ENCODE data around the gene TRPM1.

The TRPM1 gene

GRCh38 chr15:31136607-31137328, 35.2 kb upstream of the TRPM1 start:
- no peak overlapping the region for H3K4me3 ChIP-seq (ENCODE audit: insufficient read depth, low read depth, low read length)
- no peaks in the 10 kb centered on the region for H3K27me3 ChIP-seq (ENCODE audit: control insufficient read depth, insufficient read depth, low read length, poor library complexity, severe bottlenecking)
- H3K36me3 ChIP-seq (ENCODE audit: control insufficient read depth, insufficient read depth, low read length) = no peaks in the 10 kb centered on the region
- H3K4me1 ChIP-seq (ENCODE audit: control insufficient read depth, insufficient read depth, low read length) = no peaks in the 10 kb centered on the region
- no peaks in the 10 kb centered on the region for H3K9me3 ChIP-seq (ENCODE audit: control insufficient read depth, low read length)
- H3K27ac ChIP-seq (ENCODE audit: insufficient read depth, low read depth, low read length, poor library complexity, severe bottlenecking) = no peak overlapping the region
- WGBS, 2 experiments = 60 to 65% methylated on average over 6 of the region's 6 CpGs

GRCh38 chr15:31136016-31136415, 34.5 kb upstream of the TRPM1 start:
- Histone ChIP-seq H3K4me3 (ENCODE audit: insufficient read depth, low read depth, low read length) (no peak overlapping the region), H3K27me3 (ENCODE audit: control insufficient read depth, insufficient read depth, low read length, poor library complexity, severe bottlenecking) (no peaks in the 10 kb centered on the region), H3K36me3 (ENCODE audit: control insufficient read depth, insufficient read depth, low read length) (no peaks in the 10 kb centered on the region), H3K27ac (ENCODE audit: insufficient read depth, low read depth, low read length, poor library complexity, severe bottlenecking) (no peak overlapping the region), H3K4me1 (ENCODE audit: control insufficient read depth, insufficient read depth, low read length) (no peaks in the 10 kb centered on the region), H3K9me3 (ENCODE audit: control insufficient read depth, low read length) (no peaks in the 10 kb centered on the region)
- 78 to 85% methylated on average over 9 of the region's 9 CpGs for WGBS, 2 experiments

GRCh38 chr15:31135523-31135922, 34.0 kb upstream of the TRPM1 start:
- H3K27me3 ChIP-seq (ENCODE audit: control insufficient read depth, insufficient read depth, low read length, poor library complexity, severe bottlenecking) = no peaks in the 10 kb centered on the region
- 96% methylated on average over 6 of the region's 6 CpGs for WGBS, 2 experiments
- no peaks in the 10 kb centered on the region for H3K36me3 ChIP-seq (ENCODE audit: control insufficient read depth, insufficient read depth, low read length)
- H3K27ac ChIP-seq (ENCODE audit: insufficient read depth, low read depth, low read length, poor library complexity, severe bottlenecking) = no peak overlapping the region
- no peaks in the 10 kb centered on the region for H3K9me3 ChIP-seq (ENCODE audit: control insufficient read depth, low read length)
- no peaks in the 10 kb centered on the region for H3K4me1 ChIP-seq (ENCODE audit: control insufficient read depth, insufficient read depth, low read length)
- H3K4me3 ChIP-seq (ENCODE audit: insufficient read depth, low read depth, low read length) = no peak overlapping the region

- no peaks in the 10 kb centered on the region for H3K27me3 ChIP-seq (ENCODE audit: control insufficient read depth, insufficient read depth, low read length, poor library complexity, severe bottlenecking)
- H3K36me3 ChIP-seq (ENCODE audit: control insufficient read depth, insufficient read depth, low read length) = no peaks in the 10 kb centered on the region
- H3K4me1 ChIP-seq (ENCODE audit: control insufficient read depth, insufficient read depth, low read length) = no peaks in the 10 kb centered on the region
- H3K27ac ChIP-seq (ENCODE audit: insufficient read depth, low read depth, low read length, poor library complexity, severe bottlenecking) = no peak overlapping the region
- no peaks in the 10 kb centered on the region for H3K9me3 ChIP-seq (ENCODE audit: control insufficient read depth, low read length)
- no peak overlapping the region for H3K4me3 ChIP-seq (ENCODE audit: insufficient read depth, low read depth, low read length)
- 95 to 97% methylated on average over 5 of the region's 5 CpGs for WGBS, 2 experiments
Measured at GRCh38 chr15:31133890-31134289, 32.4 kb upstream of the TRPM1 start.

- Histone ChIP-seq H3K36me3 (ENCODE audit: control insufficient read depth, insufficient read depth, low read length) (no peaks in the 10 kb centered on the region), H3K27me3 (ENCODE audit: control insufficient read depth, insufficient read depth, low read length, poor library complexity, severe bottlenecking) (no peaks in the 10 kb centered on the region), H3K4me1 (ENCODE audit: control insufficient read depth, insufficient read depth, low read length) (no peaks in the 10 kb centered on the region), H3K9me3 (ENCODE audit: control insufficient read depth, low read length) (no peaks in the 10 kb centered on the region), H3K27ac (ENCODE audit: insufficient read depth, low read depth, low read length, poor library complexity, severe bottlenecking) (no peak overlapping the region), H3K4me3 (ENCODE audit: insufficient read depth, low read depth, low read length) (no peak overlapping the region)
- WGBS, 2 experiments = 92 to 95% methylated on average over 12 of the region's 12 CpGs
Measured at GRCh38 chr15:31131853-31132375, 30.4 kb upstream of the TRPM1 start.

GRCh38 chr15:31130576-31131237, 29.2 kb upstream of the TRPM1 start:
- no peaks in the 10 kb centered on the region for H3K36me3 ChIP-seq (ENCODE audit: control insufficient read depth, insufficient read depth, low read length)
- no peaks in the 10 kb centered on the region for H3K9me3 ChIP-seq (ENCODE audit: control insufficient read depth, low read length)
- H3K4me3 ChIP-seq (ENCODE audit: insufficient read depth, low read depth, low read length) = no peak overlapping the region
- 95 to 97% methylated on average over 12 of the region's 12 CpGs for WGBS, 2 experiments
- no peaks in the 10 kb centered on the region for H3K27me3 ChIP-seq (ENCODE audit: control insufficient read depth, insufficient read depth, low read length, poor library complexity, severe bottlenecking)
- H3K27ac ChIP-seq (ENCODE audit: insufficient read depth, low read depth, low read length, poor library complexity, severe bottlenecking) = no peak overlapping the region
- no peaks in the 10 kb centered on the region for H3K4me1 ChIP-seq (ENCODE audit: control insufficient read depth, insufficient read depth, low read length)

- Histone ChIP-seq H3K9me3 (ENCODE audit: control insufficient read depth, low read length) (no peaks in the 10 kb centered on the region), H3K36me3 (ENCODE audit: control insufficient read depth, insufficient read depth, low read length) (no peaks in the 10 kb centered on the region), H3K4me1 (ENCODE audit: control insufficient read depth, insufficient read depth, low read length) (no peaks in the 10 kb centered on the region), H3K27ac (ENCODE audit: insufficient read depth, low read depth, low read length, poor library complexity, severe bottlenecking) (no peak overlapping the region), H3K27me3 (ENCODE audit: control insufficient read depth, insufficient read depth, low read length, poor library complexity, severe bottlenecking) (no peaks in the 10 kb centered on the region), H3K4me3 (ENCODE audit: insufficient read depth, low read depth, low read length) (no peak overlapping the region)
- 91 to 95% methylated on average over 3 of the region's 3 CpGs for WGBS, 2 experiments
Measured at GRCh38 chr15:31129769-31130303, 28.3 kb upstream of the TRPM1 start.

GRCh38 chr15:31128919-31129768, 27.6 kb upstream of the TRPM1 start:
- no peaks in the 10 kb centered on the region for H3K27me3 ChIP-seq (ENCODE audit: control insufficient read depth, insufficient read depth, low read length, poor library complexity, severe bottlenecking)
- H3K27ac ChIP-seq (ENCODE audit: insufficient read depth, low read depth, low read length, poor library complexity, severe bottlenecking) = no peak overlapping the region
- H3K9me3 ChIP-seq (ENCODE audit: control insufficient read depth, low read length) = no peaks in the 10 kb centered on the region

GRCh38 chr15:31128477-31128876, 27.0 kb upstream of the TRPM1 start:
- H3K27me3 ChIP-seq (ENCODE audit: control insufficient read depth, insufficient read depth, low read length, poor library complexity, severe bottlenecking) = no peaks in the 10 kb centered on the region
- no peaks in the 10 kb centered on the region for H3K4me1 ChIP-seq (ENCODE audit: control insufficient read depth, insufficient read depth, low read length)
- 75 to 81% methylated on average over 6 of the region's 6 CpGs for WGBS, 2 experiments
- no peak overlapping the region for H3K4me3 ChIP-seq (ENCODE audit: insufficient read depth, low read depth, low read length)
- H3K36me3 ChIP-seq (ENCODE audit: control insufficient read depth, insufficient read depth, low read length) = no peaks in the 10 kb centered on the region
- no peaks in the 10 kb centered on the region for H3K9me3 ChIP-seq (ENCODE audit: control insufficient read depth, low read length)
- no peak overlapping the region for H3K27ac ChIP-seq (ENCODE audit: insufficient read depth, low read depth, low read length, poor library complexity, severe bottlenecking)

More at GRCh38 chr15:31128919-31129768, 27.6 kb upstream of the TRPM1 start:
- WGBS, 2 experiments = 50 to 52% methylated on average over 19 of the region's 19 CpGs
- Histone ChIP-seq H3K4me1 (ENCODE audit: control insufficient read depth, insufficient read depth, low read length) (no peaks in the 10 kb centered on the region), H3K4me3 (ENCODE audit: insufficient read depth, low read depth, low read length) (no peak overlapping the region), H3K36me3 (ENCODE audit: control insufficient read depth, insufficient read depth, low read length) (no peaks in the 10 kb centered on the region)
